HG03558 (cell line): ENCODE results near the gene CEP131.

Experiments
- ATAC-seq: cut with Tn5 transposase; IDR thresholded peaks from one replicate; pipeline ENCODE4 v1.9.1; 2021; ENCODE audit warnings: moderate number of reproducible peaks; ENCODE audit not compliant: unreplicated experiment; ENCODE audit errors: extremely low read depth

The CEP131 gene

GRCh38 chr17:81222906-81223761 is at the start of gene CEP131:
TSS of gene CEP131 (minus strand) at chr17:81222965. CDS start at chr17:81220056, 2,909 bp downstream.
- peak; percentile 81 for ATAC-seq

GRCh38 chr17:81271226-81271625 is 48.5 kb upstream of the CEP131 start:
- ATAC-seq: no peak

- no peak for ATAC-seq
Measured at GRCh38 chr17:81270279-81270678, 47.5 kb upstream of the CEP131 start.

GRCh38 chr17:81267390-81268067 is 44.8 kb upstream of the CEP131 start:
- no peak for ATAC-seq

- no peak for ATAC-seq
Measured at GRCh38 chr17:81265576-81265975, 42.8 kb upstream of the CEP131 start.

GRCh38 chr17:81264640-81265039 is 41.9 kb upstream of the CEP131 start:
- no peak for ATAC-seq

- ATAC-seq: no peak
Measured at GRCh38 chr17:81263371-81264181, 40.8 kb upstream of the CEP131 start.

GRCh38 chr17:81261582-81262336 is 39.0 kb upstream of the CEP131 start:
- no peak for ATAC-seq

GRCh38 chr17:81261096-81261495 is 38.3 kb upstream of the CEP131 start:
- no peak for ATAC-seq

GRCh38 chr17:81260641-81261040 is 37.9 kb upstream of the CEP131 start:
- no peak for ATAC-seq

GRCh38 chr17:81260171-81260570 is 37.4 kb upstream of the CEP131 start:
- no peak for ATAC-seq

- ATAC-seq: no peak
Measured at GRCh38 chr17:81259058-81259605, 36.4 kb upstream of the CEP131 start.

GRCh38 chr17:81258292-81258691 is 35.5 kb upstream of the CEP131 start:
- ATAC-seq: no peak

GRCh38 chr17:81257533-81257932 is 34.8 kb upstream of the CEP131 start:
- ATAC-seq: no peak

GRCh38 chr17:81256616-81257015 is 33.9 kb upstream of the CEP131 start:
- no peak for ATAC-seq

GRCh38 chr17:81254955-81255717 is 32.4 kb upstream of the CEP131 start:
- ATAC-seq: no peak

GRCh38 chr17:81253358-81254131 is 30.8 kb upstream of the CEP131 start:
- ATAC-seq: no peak

- ATAC-seq: no peak
Measured at GRCh38 chr17:81252987-81253329, 30.2 kb upstream of the CEP131 start.
